Osteoblast (primary cell): ENCODE data around the gene NOCT. TPM values are rescaled to one million over a fixed set of nuclear protein-coding genes. Genes with fewer than 3 reads are reported as not detected.

Experiments used
- DNase-seq: peaks from one replicate; pipeline ENCODE4 v3.0.0; 2011; ENCODE audit warnings: low spot score, mixed read lengths; ENCODE audit not compliant: insufficient read length; ENCODE audit errors: missing footprints
- H2AFZ ChIP-seq: 2 replicates; pipeline ENCODE4 v1.6.0; 2011; ENCODE audit warnings: mild to moderate bottlenecking, low read length
- H3K27ac ChIP-seq: 2 replicates; pipeline ENCODE4 v1.5.1; 2011; ENCODE audit warnings: mild to moderate bottlenecking, low read depth, low read length, moderate library complexity
- H3K27me3 ChIP-seq: 2 replicates; pipeline ENCODE4 v1.6.0; 2012; ENCODE audit warnings: mild to moderate bottlenecking, control low read depth, inconsistent platforms, low read length, moderate library complexity; ENCODE audit not compliant: insufficient read depth
- H3K36me3 ChIP-seq: 2 replicates; pipeline ENCODE4 v1.5.1; 2011; ENCODE audit warnings: mild to moderate bottlenecking, low read length, control low read depth, moderate library complexity; ENCODE audit not compliant: insufficient read depth
- H3K4me1 ChIP-seq: 2 replicates; pipeline ENCODE4 v1.5.1; 2011; ENCODE audit warnings: mild to moderate bottlenecking, low read length, control low read depth, moderate library complexity; ENCODE audit not compliant: insufficient read depth
- H3K4me2 ChIP-seq: 2 replicates; pipeline ENCODE4 v1.6.0; 2011; ENCODE audit warnings: mild to moderate bottlenecking, low read length; ENCODE audit not compliant: insufficient read depth
- H3K4me3 ChIP-seq: fragments of 200-600 bp; sonication (generic); 3 replicates; pipeline ENCODE4 v1.5.1; 2012; ENCODE audit warnings: mild to moderate bottlenecking, low read length, inconsistent platforms; ENCODE audit not compliant: insufficient read depth
- H3K79me2 ChIP-seq: 2 replicates; pipeline ENCODE4 v1.6.0; 2012; ENCODE audit warnings: mild to moderate bottlenecking, low read length, control low read depth, inconsistent platforms; ENCODE audit not compliant: insufficient read depth
- H3K9me3 ChIP-seq: 2 replicates; pipeline ENCODE4 v1.5.1; 2011; ENCODE audit warnings: low read depth, low read length, control low read depth
- H4K20me1 ChIP-seq: 2 replicates; pipeline ENCODE4 v1.6.0; 2012; ENCODE audit warnings: mild to moderate bottlenecking, low read length, control low read depth; ENCODE audit not compliant: insufficient read depth
- CTCF ChIP-seq: IDR thresholded peaks from 2 replicates; pipeline ENCODE4 v1.5.1; 2011; ENCODE audit warnings: mild to moderate bottlenecking, low read depth, low read length, moderate library complexity; ENCODE audit errors: extremely low read depth
- total RNA-seq: library from RNA; depleted of rRNA; stranded (reverse); fragments of >200 nt; gene quantifications from 2 replicates; pipeline ENCODE4 v1.2.3, GENCODE V29; 2012

Gene NOCT
- total RNA-seq, 1 donor: 18.1 TPM

GRCh38 chr4:139036885-139037284 lies 21.3 kb downstream of the NOCT start:
- no peak for DNase-seq
- TF ChIP-seq CTCF: no peak
- peaks cover 65% of the 10 kb centered on the region for H4K20me1 ChIP-seq
- peaks cover 91% of the 10 kb centered on the region for H3K79me2 ChIP-seq
- H3K27ac ChIP-seq: no peak overlapping the region
- no peaks in the 10 kb centered on the region for H3K27me3 ChIP-seq
- H3K36me3 ChIP-seq: peaks cover 4% of the 10 kb centered on the region
- no peaks in the 10 kb centered on the region for H3K9me3 ChIP-seq
- H3K4me3 ChIP-seq: no peak overlapping the region
- peaks cover 2% of the 10 kb centered on the region for H3K4me1 ChIP-seq
- H3K4me2 ChIP-seq: no peak overlapping the region
- no peak overlapping the region for H2AFZ ChIP-seq

GRCh38 chr4:139038874-139039443 lies 23.4 kb downstream of the NOCT start:
- peaks cover 11% of the 10 kb centered on the region for H3K36me3 ChIP-seq
- H3K79me2 ChIP-seq: peaks cover 85% of the 10 kb centered on the region
- H3K27ac ChIP-seq: no peak overlapping the region
- H3K4me1 ChIP-seq: peaks cover 2% of the 10 kb centered on the region
- H3K4me2 ChIP-seq: no peak overlapping the region
- TF ChIP-seq CTCF: no peak
- no peaks in the 10 kb centered on the region for H3K9me3 ChIP-seq
- no peak overlapping the region for H2AFZ ChIP-seq
- peaks cover 53% of the 10 kb centered on the region for H4K20me1 ChIP-seq
- DNase-seq: no peak
- H3K4me3 ChIP-seq: no peak overlapping the region
- no peaks in the 10 kb centered on the region for H3K27me3 ChIP-seq

DNA sequence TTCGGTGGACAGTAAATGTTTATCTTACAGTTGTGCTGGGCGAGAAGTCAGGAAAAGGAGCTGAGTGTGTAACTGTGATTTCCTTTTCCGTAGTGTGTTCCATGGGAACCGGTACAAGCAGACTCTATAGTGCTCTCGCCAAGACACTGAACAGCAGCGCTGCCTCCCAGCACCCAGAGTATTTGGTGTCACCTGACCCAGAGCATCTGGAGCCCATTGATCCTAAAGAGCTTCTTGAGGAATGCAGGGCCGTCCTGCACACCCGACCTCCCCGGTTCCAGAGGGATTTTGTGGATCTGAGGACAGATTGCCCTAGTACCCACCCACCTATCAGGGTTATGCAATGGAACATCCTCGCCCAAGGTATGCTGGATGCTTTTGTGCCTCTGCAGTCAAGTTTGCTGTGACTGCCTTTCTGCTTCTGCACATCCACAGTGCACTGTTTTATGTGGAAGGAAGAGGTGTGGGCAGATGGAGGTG lies 27.4 kb downstream of the NOCT start:
- H3K4me1 ChIP-seq: no peaks in the 10 kb centered on the region

More for the DNA sequence above, 27.4 kb downstream of the NOCT start:
- no peak for DNase-seq
- Histone ChIP-seq H3K36me3 (peaks cover 43% of the 10 kb centered on the region), H4K20me1 (peaks cover 34% of the 10 kb centered on the region), H3K4me3 (no peak overlapping the region), H2AFZ (no peak overlapping the region), H3K27ac (peak overlapping the region; percentile 17), H3K9me3 (no peaks in the 10 kb centered on the region), H3K27me3 (no peaks in the 10 kb centered on the region), H3K4me2 (no peak overlapping the region), H3K79me2 (peaks cover 72% of the 10 kb centered on the region)
- TF ChIP-seq CTCF: no peak
